Stomach (tissue), 9 donors: ENCODE data around the gene IFIH1. TPM values are rescaled to one million over a fixed set of nuclear protein-coding genes. Genes with fewer than 3 reads are reported as not detected.
A peak's percentile ranks its signal among the peaks of the same experiment; 100 is the strongest.

ENCODE experiments used
- DNase-seq, 2 donors: peaks; one replicate each; pipeline versions ENCODE4 v3.0.0 to v3.0.0-alpha.2; 2013 to 2019
- H3K27ac ChIP-seq, 5 donors: fragments of 200-600 bp in 4 of 5; sonication (generic) in 4 of 5; one replicate each; pipeline ENCODE4 v1.5.1; 2013 to 2019; ENCODE audit warnings: mild to moderate bottlenecking in 1 of 5, moderate library complexity in 1 of 5
- H3K27me3 ChIP-seq, 3 donors: fragments of 200-600 bp; sonication (generic); one replicate each; pipeline ENCODE4 v1.5.1; 2017 to 2019; ENCODE audit warnings: mixed run types in 1 of 3
- H3K36me3 ChIP-seq, 4 donors: fragments of 200-600 bp; sonication (generic); 1 replicate in 3 of 4; 2 replicates in 1 of 4; pipeline ENCODE4 v1.5.1; 2016 to 2019
- H3K4me1 ChIP-seq, 4 donors: fragments of 200-600 bp; sonication (generic); one replicate each; pipeline ENCODE4 v1.5.1; 2016 to 2019
- H3K4me3 ChIP-seq, 4 donors: fragments of 200-600 bp; sonication (generic) in 3 of 4; one replicate each; pipeline ENCODE4 v1.5.1; 2016 to 2019; ENCODE audit warnings: mild to moderate bottlenecking in 1 of 4
- H3K9me3 ChIP-seq, 4 donors: fragments of 200-600 bp; sonication (generic); one replicate each; pipeline ENCODE4 v1.5.1; 2016 to 2019
- CTCF ChIP-seq, 7 experiments: fragments of 450-650 bp in 4 of 7; fragments of 200-600 bp in 3 of 7; sonication (generic) in 3 of 7; IDR thresholded peaks; one replicate each; pipeline ENCODE4 v1.5.1; 2016 to 2019; ENCODE audit warnings: antibody characterized with exemption in 7 of 7, control low read depth in 2 of 7, mild to moderate bottlenecking in 1 of 7
- EP300 ChIP-seq: sonication (generic); formaldehyde crosslinking; IDR thresholded peaks from one replicate; pipeline ENCODE4 v1.6.1; 2017; ENCODE audit warnings: antibody characterized with exemption
- POLR2A ChIP-seq, 4 donors: fragments of 450-650 bp; IDR thresholded peaks; one replicate each; pipeline ENCODE4 v1.6.1; 2016; ENCODE audit warnings: antibody characterized with exemption in 4 of 4, control low read depth in 2 of 4, mild to moderate bottlenecking in 1 of 4, moderate library complexity in 1 of 4
- POLR2AphosphoS5 ChIP-seq, 3 donors: sonication (generic); formaldehyde crosslinking; IDR thresholded peaks; one replicate each; pipeline ENCODE4 v1.6.1; 2016; ENCODE audit warnings: antibody characterized with exemption in 3 of 3
- WGBS, 5 donors: extraction: QIAGEN DNeasy Blood & Tissue Kit in 3 of 5; methylation state at CpG; one replicate each; pipeline versions ENCODE4 v1.1.5 to v1.1.7; 2013 to 2018; 5-methylcytosine and 5-hydroxymethylcytosine counted together
- intact Hi-C: fragments of 100-400 bp; cut with DNase I; formaldehyde crosslinking; loops from one replicate; pipeline ENCODE4 v1.15.1; 2023; ENCODE audit warnings: low total_unique reads
- polyA plus RNA-seq, 3 donors: library from polyadenylated mRNA; stranded (reverse); fragments of 200-250 nt; gene quantifications; one replicate each; pipeline ENCODE4 v1.2.3, GENCODE V29; 2013
- total RNA-seq, 5 donors: library from RNA; depleted of rRNA; stranded (reverse); fragments of >200 nt; gene quantifications; one replicate each; pipeline versions ENCODE4 v1.1.0 to v1.2.3, GENCODE V29; 2014 to 2016
- donor health status: healthy with polysubstance abuse.
- donor health status: Bipolar disorder and iron deficiency.
- donor health status: healthy.

The IFIH1 gene
- total and polyA plus RNA-seq, 8 donors, result 2.6 to 37.5 (median 10.1) TPM

- peak; percentile 97 to 99 for DNase-seq
- Histone ChIP-seq H3K36me3 (peaks cover 0 to 4% (median 0%) of the 10 kb centered on the region in 4 donors), H3K4me3 (peak within 1 kb of the TSS; percentile 73 to 92 (median 83)), H3K4me1 (peaks cover 0 to 31% (median 10%) of the 10 kb centered on the region in 4 donors), H3K27ac (peak within 1 kb of the TSS; percentile 90 to 97 (median 94)), H3K9me3 (no peaks in the 10 kb centered on the region), H3K27me3 (no peaks in the 10 kb centered on the region)
- TF ChIP-seq EP300 (no peak), POLR2AphosphoS5 (IDR thresholded peaks at IDR 0.05) (peak in 2 of 3 donors; percentile 79 to 89), CTCF (IDR thresholded peaks at IDR 0.05) (peak in 1 of 7 experiments; percentile 5), POLR2A (IDR thresholded peaks at IDR 0.05) (peak in 1 of 4 donors; percentile 50)
- intact Hi-C loops, result no loop called here
- 0 to 2% (median 1%) methylated on average over 41 to 57 of the region's 57 CpGs for WGBS, 5 donors
These were observed 25.5 kb upstream of the IFIH1 start, which contains the start of gene GCA for GRCh38 chr2:162343824-162344616. GCA (plus strand) TSS chr2:162344132; CDS start chr2:162344249, 117 bp downstream.

GRCh38 chr2:162343492-162343823 lies 25.0 kb upstream of the IFIH1 start:
- peak overlapping the region in 4 of 5 donors; percentile 90 to 97 (median 94) for H3K27ac ChIP-seq
- TF ChIP-seq CTCF (IDR thresholded peaks at IDR 0.05), result no peak
- TF ChIP-seq EP300, result no peak
- no peak for TF ChIP-seq POLR2AphosphoS5 (IDR thresholded peaks at IDR 0.05)
- TF ChIP-seq POLR2A (IDR thresholded peaks at IDR 0.05), result no peak
- peaks cover 0 to 4% (median 0%) of the 10 kb centered on the region in 4 donors for H3K36me3 ChIP-seq
- peaks cover 0 to 31% (median 10%) of the 10 kb centered on the region in 4 donors for H3K4me1 ChIP-seq
- 37 to 45% (median 39%) methylated on average over 4 of the region's 4 CpGs for WGBS, 5 donors
- intact Hi-C loops, result no loop called here
- H3K27me3 ChIP-seq, result no peaks in the 10 kb centered on the region
- H3K4me3 ChIP-seq, result peak overlapping the region; percentile 73 to 92 (median 83)
- no peak for DNase-seq
- no peaks in the 10 kb centered on the region for H3K9me3 ChIP-seq

GRCh38 chr2:162342841-162343240 lies 24.4 kb upstream of the IFIH1 start:
- 64 to 82% (median 78%) methylated on average over 2 of the region's 2 CpGs for WGBS, 5 donors

More at GRCh38 chr2:162342841-162343240, 24.4 kb upstream of the IFIH1 start:
- Histone ChIP-seq H3K9me3 (no peaks in the 10 kb centered on the region), H3K4me3 (peak overlapping the region in 1 of 4 donors; percentile 92), H3K36me3 (peaks cover 0 to 2% (median 0%) of the 10 kb centered on the region in 4 donors), H3K4me1 (peaks cover 0 to 31% (median 10%) of the 10 kb centered on the region in 4 donors), H3K27me3 (no peaks in the 10 kb centered on the region), H3K27ac (peak overlapping the region in 1 of 5 donors; percentile 96)
- intact Hi-C loops, result no loop called here
- no peak for TF ChIP-seq CTCF (IDR thresholded peaks at IDR 0.05)
- no peak for TF ChIP-seq EP300
- TF ChIP-seq POLR2A (IDR thresholded peaks at IDR 0.05), result no peak
- TF ChIP-seq POLR2AphosphoS5 (IDR thresholded peaks at IDR 0.05), result no peak
- no peak for DNase-seq
